Measurements from ENCODE around the gene SASH1. TPM values are rescaled to one million over a fixed set of nuclear protein-coding genes. Genes with fewer than 3 reads are reported as not detected.

SASH1 gene
- polyA plus RNA-seq, 1 experiment: 32.2 TPM

GRCh38 chr6:148440877-148441453, 98.3 kb downstream of the SASH1 start:
- POLR2A ChIA-PET: no interaction called here
- H3K36me3 ChIP-seq (ENCODE audit: control insufficient read depth, insufficient read depth, low read length): 0 out of 2 replicates have a peak, but pooled peaks cover 2% of the 10 kb centered on the region
- peak overlapping the region; percentile 20; the same call in 1 of the 2 replicates for H3K4me3 ChIP-seq (ENCODE audit: low read depth, low read length)
- H3K27me3 ChIP-seq (ENCODE audit: control insufficient read depth, insufficient read depth, low read length): no peaks in the 10 kb centered on the region
- DNase-seq (ENCODE audit: low read depth): no peak
- CTCF ChIA-PET: interaction anchor here (0.7 kb wide), 1 partner anchor 27 kb away, joined by 3 read pairs; no protein-coding TSS in a partner anchor
- no peak for TF ChIP-seq CTCF (IDR thresholded peaks at IDR 0.05; ENCODE audit: insufficient read depth, low read depth, low read length)

GRCh38 chr6:148441454-148441911, 98.8 kb downstream of the SASH1 start:
- Histone ChIP-seq H3K4me3 (ENCODE audit: low read depth, low read length) (no peak overlapping the region), H3K27me3 (ENCODE audit: control insufficient read depth, insufficient read depth, low read length) (no peaks in the 10 kb centered on the region), H3K36me3 (ENCODE audit: control insufficient read depth, insufficient read depth, low read length) (0 out of 2 replicates have a peak, but pooled peaks cover 2% of the 10 kb centered on the region)
- TF ChIP-seq CTCF (IDR thresholded peaks at IDR 0.05; ENCODE audit: insufficient read depth, low read depth, low read length): no peak
- peak; percentile 51 for DNase-seq (ENCODE audit: low read depth)
- POLR2A ChIA-PET: no interaction called here
- CTCF ChIA-PET: interaction anchor here (0.7 kb wide), 1 partner anchor 28 kb away, joined by 3 read pairs; no protein-coding TSS in a partner anchor

GRCh38 chr6:148443798-148444560, 101.3 kb downstream of the SASH1 start:
- POLR2A ChIA-PET: no interaction called here
- CTCF ChIA-PET: no interaction called here

GRCh38 chr6:148445116-148445515, 102.5 kb downstream of the SASH1 start:
- DNase-seq (ENCODE audit: low read depth): no peak
- H3K4me3 ChIP-seq (ENCODE audit: low read depth, low read length): no peak overlapping the region
- POLR2A ChIA-PET: no interaction called here
- CTCF ChIA-PET: interaction anchor here (1.0 kb wide), 1 partner anchor 120 kb away, joined by 3 read pairs; no protein-coding TSS in a partner anchor
- peaks cover 4% of the 10 kb centered on the region; the same call in 1 of the 2 replicates for H3K36me3 ChIP-seq (ENCODE audit: control insufficient read depth, insufficient read depth, low read length)
- no peak for TF ChIP-seq CTCF (IDR thresholded peaks at IDR 0.05; ENCODE audit: insufficient read depth, low read depth, low read length)
- H3K27me3 ChIP-seq (ENCODE audit: control insufficient read depth, insufficient read depth, low read length): no peaks in the 10 kb centered on the region

More at GRCh38 chr6:148443798-148444560, 101.3 kb downstream of the SASH1 start:
- no peaks in the 10 kb centered on the region for H3K27me3 ChIP-seq (ENCODE audit: control insufficient read depth, insufficient read depth, low read length)
- no peak for DNase-seq (ENCODE audit: low read depth)
- no peak overlapping the region for H3K4me3 ChIP-seq (ENCODE audit: low read depth, low read length)
- H3K36me3 ChIP-seq (ENCODE audit: control insufficient read depth, insufficient read depth, low read length): 0 out of 2 replicates have a peak, but pooled peaks cover 2% of the 10 kb centered on the region
- TF ChIP-seq CTCF (IDR thresholded peaks at IDR 0.05; ENCODE audit: insufficient read depth, low read depth, low read length): no peak

- ChIA-PET CTCF (interaction anchor here (1.0 to 1.4 kb wide), 2 partner anchors 12 to 121 kb away, joined by 3 to 4 read pairs; no protein-coding TSS in a partner anchor), POLR2A (no interaction called here)
- no peak for TF ChIP-seq CTCF (IDR thresholded peaks at IDR 0.05; ENCODE audit: insufficient read depth, low read depth, low read length)
- no peak for DNase-seq (ENCODE audit: low read depth)
- no peak overlapping the region for H3K4me3 ChIP-seq (ENCODE audit: low read depth, low read length)
- H3K36me3 ChIP-seq (ENCODE audit: control insufficient read depth, insufficient read depth, low read length): peaks cover 4% of the 10 kb centered on the region; the same call in 1 of the 2 replicates
- no peaks in the 10 kb centered on the region for H3K27me3 ChIP-seq (ENCODE audit: control insufficient read depth, insufficient read depth, low read length)
Observed at GRCh38 chr6:148445620-148446019, 103.0 kb downstream of the SASH1 start.

Measured in BJ (cell line).